GM21619 (cell line): ENCODE measurements around the gene DSCAM.

ENCODE experiments used
- ATAC-seq: cut with Tn5 transposase; IDR thresholded peaks from one replicate; pipeline ENCODE4 v1.9.1; 2021; ENCODE audit not compliant: unreplicated experiment

The DSCAM gene

GRCh38 chr21:40021558-40022351 is 825.2 kb downstream of the DSCAM start:
- no peak for ATAC-seq

- no peak for ATAC-seq
These were observed 826.3 kb downstream of the DSCAM start for GRCh38 chr21:40020651-40021050.

GRCh38 chr21:40018871-40019475 is 828.0 kb downstream of the DSCAM start:
- ATAC-seq = no peak

GRCh38 chr21:40016667-40017066 is 830.3 kb downstream of the DSCAM start:
- ATAC-seq = no peak

- no peak for ATAC-seq
These were observed 830.7 kb downstream of the DSCAM start for GRCh38 chr21:40016234-40016633.

- no peak for ATAC-seq
These were observed 831.1 kb downstream of the DSCAM start for GRCh38 chr21:40015818-40016217.

GRCh38 chr21:40014394-40014793 is 832.6 kb downstream of the DSCAM start:
- no peak for ATAC-seq

GRCh38 chr21:40013001-40013735 is 833.8 kb downstream of the DSCAM start:
- no peak for ATAC-seq

- no peak for ATAC-seq
These were observed 835.6 kb downstream of the DSCAM start for GRCh38 chr21:40011371-40011770.

- no peak for ATAC-seq
These were observed 844.0 kb downstream of the DSCAM start for GRCh38 chr21:40002978-40003377.

GRCh38 chr21:39984286-39984991 is 862.5 kb downstream of the DSCAM start:
- no peak for ATAC-seq

GRCh38 chr21:39980241-39980820 is 866.6 kb downstream of the DSCAM start:
- no peak for ATAC-seq

- ATAC-seq = no peak
These were observed 867.6 kb downstream of the DSCAM start for GRCh38 chr21:39979321-39979720.

- ATAC-seq = no peak
These were observed 870.2 kb downstream of the DSCAM start for GRCh38 chr21:39976800-39977199.

GRCh38 chr21:39972976-39973770 is 873.8 kb downstream of the DSCAM start:
- ATAC-seq = no peak

- ATAC-seq = no peak
These were observed 874.5 kb downstream of the DSCAM start for GRCh38 chr21:39972471-39972870.

GRCh38 chr21:39971956-39972355 is 875.0 kb downstream of the DSCAM start:
- ATAC-seq = no peak

- ATAC-seq = no peak
These were observed 877.1 kb downstream of the DSCAM start for GRCh38 chr21:39969691-39970364.

- ATAC-seq = no peak
These were observed 878.9 kb downstream of the DSCAM start for GRCh38 chr21:39968010-39968409.

- no peak for ATAC-seq
These were observed 880.2 kb downstream of the DSCAM start for GRCh38 chr21:39966786-39967185.
